ENCODE data around the gene HP1BP3.

HP1BP3 gene

GRCh38 chr1:20735581-20736111 lies 51.5 kb downstream of the HP1BP3 start:
- H3K4me3 Mint-ChIP-seq: no peak overlapping the region
- H3K9me3 Mint-ChIP-seq (ENCODE audit: low read depth): no peaks in the 10 kb centered on the region
- H3K36me3 Mint-ChIP-seq: no peaks in the 10 kb centered on the region
- H3K4me1 Mint-ChIP-seq (ENCODE audit: low read depth): peaks cover 7% of the 10 kb centered on the region
- H3K27me3 Mint-ChIP-seq: no peaks in the 10 kb centered on the region
- H3K27ac Mint-ChIP-seq: no peak overlapping the region

DNA sequence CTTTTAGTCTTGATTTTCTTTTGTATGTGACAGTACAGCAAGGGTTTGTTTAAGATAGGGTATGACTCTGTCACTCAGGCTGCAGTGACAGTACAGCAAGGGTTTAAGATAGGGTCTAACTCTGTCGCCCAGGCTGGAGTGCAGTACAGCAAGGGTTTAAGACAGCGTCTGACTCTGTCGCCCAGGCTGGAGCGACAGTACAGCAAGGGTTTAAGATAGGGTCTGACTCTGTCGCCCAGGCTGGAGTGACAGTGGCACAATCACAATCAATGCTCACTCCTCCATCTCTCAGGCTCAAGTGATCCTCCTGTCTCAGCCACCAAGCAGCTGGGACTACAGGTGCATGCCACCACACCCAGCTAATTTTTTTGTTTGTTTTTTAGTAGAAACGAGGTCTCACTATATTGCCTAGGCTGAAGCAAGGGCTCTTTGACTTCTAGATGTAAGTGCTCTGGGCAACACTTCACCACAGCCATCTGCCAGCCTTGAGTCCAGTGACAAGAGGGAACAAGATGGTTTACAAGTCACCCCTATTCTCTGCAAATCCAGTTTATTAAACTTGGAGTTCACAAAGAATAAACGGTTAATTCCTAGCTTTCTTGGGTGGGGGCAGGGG lies 53.6 kb downstream of the HP1BP3 start:
- Mint-ChIP-seq H3K4me1 (ENCODE audit: low read depth) (peaks cover 12% of the 10 kb centered on the region), H3K4me3 (peak overlapping the region; percentile 89), H3K36me3 (no peaks in the 10 kb centered on the region), H3K27ac (peak overlapping the region; percentile 66), H3K9me3 (ENCODE audit: low read depth) (no peaks in the 10 kb centered on the region), H3K27me3 (peaks cover 2% of the 10 kb centered on the region)

DNA sequence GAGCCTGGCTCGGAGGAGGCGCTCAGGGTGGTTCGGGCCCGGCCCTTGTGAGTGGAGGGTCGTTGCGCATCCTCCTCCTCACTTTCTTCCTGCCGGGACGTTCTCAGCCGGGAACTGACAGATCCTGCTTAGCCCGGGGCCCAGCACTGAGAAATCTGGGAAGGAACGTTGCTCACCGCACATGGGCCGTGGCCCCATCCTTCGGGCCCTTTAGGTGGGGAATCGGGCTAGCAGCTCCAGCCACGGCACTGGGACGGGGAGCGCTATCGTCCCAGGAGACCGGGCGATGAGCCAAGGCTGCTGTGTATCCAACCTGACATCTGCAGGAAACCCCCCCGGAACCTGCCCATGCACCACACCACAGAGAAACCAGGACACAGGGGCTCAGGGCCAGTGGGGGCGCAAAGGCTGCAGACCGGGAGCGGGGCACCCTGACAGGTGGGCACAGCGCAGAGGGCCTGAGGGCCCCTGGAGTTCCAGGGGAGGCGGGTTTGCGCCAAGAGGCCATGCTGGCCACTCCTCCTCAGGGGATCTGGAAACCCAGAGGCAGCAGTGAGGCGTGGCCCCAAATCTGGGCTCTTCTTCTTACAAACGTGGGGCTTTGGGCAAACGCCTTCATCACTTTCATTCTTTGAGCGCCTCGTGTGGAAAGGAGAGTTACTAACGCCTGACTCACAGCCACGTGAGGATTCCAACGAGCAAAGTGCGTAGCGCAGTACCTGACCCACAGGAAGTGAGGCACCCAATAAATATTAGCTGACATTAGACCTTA lies 54.3 kb downstream of the HP1BP3 start, which contains the start of gene SH2D5:
TSS of gene SH2D5 (minus strand) at position 116 of the 772 bp plus-strand sequence. CDS start 4,659 bp downstream, outside the sequence.
- Mint-ChIP-seq H3K4me1 (ENCODE audit: low read depth) (peaks cover 12% of the 10 kb centered on the region), H3K4me3 (peak within 1 kb of the TSS; percentile 89), H3K27ac (peak within 1 kb of the TSS; percentile 66), H3K9me3 (ENCODE audit: low read depth) (no peaks in the 10 kb centered on the region), H3K27me3 (peaks cover 2% of the 10 kb centered on the region), H3K36me3 (no peaks in the 10 kb centered on the region)

DNA sequence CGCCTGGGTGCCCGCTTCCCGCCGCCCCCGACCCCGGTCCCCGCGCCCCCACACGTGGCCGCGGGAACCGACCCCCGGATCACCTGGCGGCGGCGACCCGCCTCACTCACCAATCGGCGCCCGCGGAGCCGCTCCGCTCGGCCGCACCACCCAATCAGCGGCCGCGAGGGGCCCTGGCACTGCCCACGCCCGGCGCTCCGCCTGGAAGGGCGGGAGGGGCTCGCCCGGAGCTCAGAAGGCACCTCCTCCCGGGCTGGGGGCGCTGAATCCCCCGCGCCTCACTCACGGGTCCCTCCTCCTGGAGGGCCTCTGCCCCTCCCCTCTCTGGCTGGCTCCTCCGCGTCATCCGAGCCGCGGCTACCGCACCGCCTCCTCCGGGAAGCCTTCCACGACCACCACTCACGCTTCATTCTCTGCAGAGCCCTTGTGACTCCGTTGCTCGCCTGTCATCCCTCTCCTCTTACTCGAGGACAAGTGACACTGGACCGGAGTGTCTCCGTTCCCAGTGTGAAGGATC lies 55.0 kb downstream of the HP1BP3 start:
- Mint-ChIP-seq H3K27me3 (peaks cover 2% of the 10 kb centered on the region), H3K27ac (peak overlapping the region; percentile 61)

GRCh38 chr1:20731057-20731991 lies 55.8 kb downstream of the HP1BP3 start:
- no peaks in the 10 kb centered on the region for H3K9me3 Mint-ChIP-seq (ENCODE audit: low read depth)
- peaks cover 12% of the 10 kb centered on the region for H3K4me1 Mint-ChIP-seq (ENCODE audit: low read depth)
- H3K4me3 Mint-ChIP-seq: peak overlapping the region; percentile 78
- H3K27me3 Mint-ChIP-seq: peaks cover 2% of the 10 kb centered on the region
- no peaks in the 10 kb centered on the region for H3K36me3 Mint-ChIP-seq
- H3K27ac Mint-ChIP-seq: no peak overlapping the region

More for the DNA sequence above, 55.0 kb downstream of the HP1BP3 start:
- Mint-ChIP-seq H3K9me3 (ENCODE audit: low read depth) (no peaks in the 10 kb centered on the region), H3K36me3 (no peaks in the 10 kb centered on the region), H3K4me3 (peak overlapping the region; percentile 89), H3K4me1 (ENCODE audit: low read depth) (peaks cover 12% of the 10 kb centered on the region)

DNA sequence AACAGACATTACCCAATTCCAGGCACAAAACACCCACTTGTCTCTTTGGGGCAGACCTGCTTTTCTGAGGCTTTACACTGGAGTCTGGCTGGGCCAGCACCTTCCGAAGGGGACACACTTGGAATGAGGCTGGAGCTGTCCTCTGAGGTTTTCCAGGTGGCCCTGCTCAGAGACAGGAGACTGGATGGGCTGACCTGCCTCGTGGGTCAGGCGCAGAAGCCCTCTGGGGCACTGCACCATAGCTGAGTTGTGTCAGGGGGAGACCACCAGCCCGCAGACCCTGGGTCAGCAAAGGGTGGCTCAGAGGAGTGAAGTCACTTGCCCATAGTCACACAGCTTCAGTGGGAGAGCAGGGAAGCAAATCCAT lies 56.4 kb downstream of the HP1BP3 start:
- no peaks in the 10 kb centered on the region for H3K36me3 Mint-ChIP-seq
- peak overlapping the region; percentile 78 for H3K4me3 Mint-ChIP-seq
- H3K27me3 Mint-ChIP-seq: peaks cover 2% of the 10 kb centered on the region
- H3K27ac Mint-ChIP-seq: no peak overlapping the region
- H3K4me1 Mint-ChIP-seq (ENCODE audit: low read depth): peaks cover 12% of the 10 kb centered on the region
- H3K9me3 Mint-ChIP-seq (ENCODE audit: low read depth): no peaks in the 10 kb centered on the region

DNA sequence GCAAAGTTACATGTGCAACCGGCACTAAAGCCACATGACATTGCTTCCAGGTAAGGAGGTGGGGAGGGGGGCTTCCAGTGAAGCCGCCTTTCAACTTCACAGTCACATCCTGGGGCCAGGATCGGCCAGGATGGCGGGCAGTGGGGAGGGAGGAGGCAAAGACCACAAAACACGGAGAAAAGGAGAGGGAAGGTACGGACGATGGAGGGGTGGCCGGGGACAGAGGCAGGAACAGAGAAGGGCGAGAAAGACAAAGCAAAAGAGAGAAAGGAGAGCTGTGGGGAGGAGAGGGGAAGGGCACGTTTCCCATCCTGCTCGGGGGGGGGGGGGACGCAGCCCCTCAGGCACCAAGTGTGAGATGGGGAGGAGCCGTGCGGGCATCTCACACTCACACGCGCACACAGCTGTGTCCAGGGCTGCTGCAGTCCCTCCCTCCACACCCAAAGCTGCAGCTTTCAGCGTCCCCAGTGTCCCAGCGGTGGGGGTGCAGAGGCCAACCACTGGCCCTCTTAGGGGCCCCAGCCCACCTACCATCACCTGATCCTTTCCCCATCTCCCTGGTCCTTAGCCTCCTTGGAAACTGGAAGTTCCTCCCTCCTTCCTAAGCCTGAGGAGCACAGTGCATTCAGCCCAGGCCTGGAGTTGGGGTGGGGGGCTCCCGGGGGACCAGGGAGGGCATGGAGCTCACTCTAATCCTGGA lies 57.0 kb downstream of the HP1BP3 start:
- peaks cover 12% of the 10 kb centered on the region for H3K4me1 Mint-ChIP-seq (ENCODE audit: low read depth)
- peaks cover 2% of the 10 kb centered on the region for H3K27me3 Mint-ChIP-seq
- no peak overlapping the region for H3K27ac Mint-ChIP-seq
- peak overlapping the region; percentile 65 for H3K4me3 Mint-ChIP-seq
- no peaks in the 10 kb centered on the region for H3K36me3 Mint-ChIP-seq
- H3K9me3 Mint-ChIP-seq (ENCODE audit: low read depth): no peaks in the 10 kb centered on the region

DNA sequence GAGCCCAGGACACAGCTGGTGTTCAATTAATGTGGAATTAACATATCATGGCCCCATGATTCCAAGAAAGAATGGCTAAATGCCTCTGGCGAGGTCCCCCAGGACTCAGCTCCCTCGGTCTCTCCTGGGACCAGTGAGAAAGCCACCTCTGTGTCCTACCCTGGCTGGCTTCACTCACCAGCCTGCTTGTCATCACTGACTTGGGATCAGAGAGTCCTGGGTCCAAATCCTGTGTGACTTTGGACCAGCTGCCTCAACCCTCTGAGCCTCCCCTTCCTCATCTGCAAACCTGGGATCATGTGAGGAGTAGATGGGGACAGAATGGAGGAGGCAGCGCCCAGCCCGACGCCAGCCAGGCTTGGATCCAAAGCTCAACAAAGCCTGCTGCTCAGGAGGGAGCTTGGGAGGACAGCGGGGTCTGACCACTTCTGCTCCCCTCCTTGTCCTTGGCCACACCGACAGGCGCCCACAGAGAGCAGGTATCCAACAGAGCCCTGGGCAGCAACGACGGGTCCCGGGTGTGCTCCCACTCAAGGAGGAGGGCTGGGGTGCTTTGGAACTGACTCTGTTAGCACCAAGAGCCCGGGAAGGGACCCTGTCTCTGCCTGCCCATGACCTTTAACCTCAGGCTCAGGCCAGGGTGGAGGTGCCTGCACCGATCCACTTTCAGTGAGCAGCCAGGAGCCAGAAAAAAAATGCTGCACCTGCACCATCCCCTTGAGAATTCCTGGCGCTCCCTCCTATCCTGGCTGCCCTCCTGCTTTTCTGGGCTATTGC lies 57.8 kb downstream of the HP1BP3 start:
- Mint-ChIP-seq H3K27me3 (peaks cover 2% of the 10 kb centered on the region), H3K27ac (no peak overlapping the region), H3K9me3 (ENCODE audit: low read depth) (no peaks in the 10 kb centered on the region)

DNA sequence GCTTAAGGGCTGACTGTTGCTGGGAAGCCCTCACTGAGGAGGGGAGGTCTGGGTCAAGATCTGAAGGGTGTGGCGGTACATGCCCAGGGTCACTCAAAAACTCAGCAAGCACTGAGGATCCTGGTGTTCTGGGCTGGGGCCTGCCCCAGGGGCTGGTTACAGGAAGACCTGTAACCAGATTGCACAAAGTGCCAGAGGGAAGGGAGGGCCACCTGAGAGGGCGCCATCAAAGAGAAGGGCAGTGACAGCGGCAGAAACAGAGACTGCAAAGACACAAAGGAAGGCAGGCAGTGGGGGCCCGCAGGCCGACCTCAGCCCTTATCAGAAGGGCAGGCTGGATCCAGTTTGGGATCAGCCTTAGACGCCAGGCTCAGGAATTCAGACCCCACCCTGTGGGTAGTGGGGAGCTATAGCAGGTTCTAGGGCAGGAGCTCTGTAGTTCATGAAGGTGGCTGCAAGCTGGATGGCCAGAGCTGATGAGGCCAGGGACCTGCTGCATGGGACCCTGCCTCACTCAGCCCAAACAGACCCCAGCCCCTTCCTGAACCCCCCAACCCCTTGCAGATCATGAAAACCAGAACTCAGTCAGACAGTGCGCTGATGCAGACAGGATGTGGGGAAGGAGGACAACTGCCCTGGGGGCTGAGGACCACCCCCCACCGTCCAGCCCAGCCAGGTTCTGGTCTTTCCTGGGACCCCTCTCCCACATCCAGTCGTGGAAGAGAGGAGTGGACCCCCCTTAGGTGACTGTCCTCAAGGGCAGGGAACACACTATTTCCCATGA lies 58.5 kb downstream of the HP1BP3 start:
- Mint-ChIP-seq H3K27me3 (peaks cover 2% of the 10 kb centered on the region), H3K27ac (no peak overlapping the region), H3K4me3 (no peak overlapping the region), H3K4me1 (ENCODE audit: low read depth) (peaks cover 12% of the 10 kb centered on the region), H3K36me3 (no peaks in the 10 kb centered on the region), H3K9me3 (ENCODE audit: low read depth) (no peaks in the 10 kb centered on the region)

More for the DNA sequence above, 57.8 kb downstream of the HP1BP3 start:
- H3K36me3 Mint-ChIP-seq: no peaks in the 10 kb centered on the region
- H3K4me1 Mint-ChIP-seq (ENCODE audit: low read depth): peaks cover 12% of the 10 kb centered on the region
- H3K4me3 Mint-ChIP-seq: no peak overlapping the region

GRCh38 chr1:20727746-20728316 lies 59.3 kb downstream of the HP1BP3 start:
- H3K9me3 Mint-ChIP-seq (ENCODE audit: low read depth): no peaks in the 10 kb centered on the region
- H3K27me3 Mint-ChIP-seq: peaks cover 2% of the 10 kb centered on the region
- no peak overlapping the region for H3K27ac Mint-ChIP-seq
- H3K4me1 Mint-ChIP-seq (ENCODE audit: low read depth): peaks cover 6% of the 10 kb centered on the region
- no peaks in the 10 kb centered on the region for H3K36me3 Mint-ChIP-seq
- H3K4me3 Mint-ChIP-seq: no peak overlapping the region

DNA sequence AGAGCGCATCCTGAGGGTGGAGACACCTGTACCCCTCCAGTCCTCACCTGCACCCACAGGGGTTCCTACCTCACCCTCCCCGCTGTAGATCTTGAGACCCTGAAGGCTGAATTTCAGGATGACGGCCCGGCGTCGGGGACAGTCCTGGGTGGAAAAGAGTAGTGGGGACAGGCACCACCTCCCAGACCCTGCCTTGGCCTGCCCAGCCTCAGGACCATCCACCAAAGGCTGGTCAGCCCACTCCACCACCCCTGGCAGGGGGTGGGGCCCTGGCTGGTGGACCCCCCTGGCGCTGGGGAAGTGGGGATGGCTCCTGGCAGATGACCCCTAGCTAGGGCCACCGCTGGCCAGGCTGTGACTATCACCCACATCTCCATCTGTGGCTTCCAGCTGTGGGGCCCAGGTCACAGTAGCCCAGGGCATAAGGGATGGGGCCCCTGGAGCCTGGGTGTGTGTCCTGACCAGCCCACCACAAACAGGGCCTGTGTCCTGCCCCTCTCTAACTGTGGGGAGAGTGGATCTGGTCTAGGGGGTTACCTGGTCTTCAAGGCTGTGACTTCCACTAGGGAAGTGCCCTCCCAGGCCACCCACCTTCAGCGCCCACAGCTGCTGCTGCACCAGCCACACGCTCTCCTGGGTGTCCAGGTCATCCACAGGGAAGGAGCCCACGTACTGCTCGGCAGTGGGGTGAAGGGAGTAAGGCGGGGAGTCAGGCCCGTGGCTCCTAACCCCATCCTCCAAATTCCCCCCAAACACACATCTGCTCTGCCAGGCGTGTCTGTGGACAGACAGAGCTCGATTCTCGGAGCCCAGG lies 60.0 kb downstream of the HP1BP3 start:
- H3K4me3 Mint-ChIP-seq: no peak overlapping the region
- no peaks in the 10 kb centered on the region for H3K9me3 Mint-ChIP-seq (ENCODE audit: low read depth)
- peaks cover 6% of the 10 kb centered on the region for H3K4me1 Mint-ChIP-seq (ENCODE audit: low read depth)
- H3K27ac Mint-ChIP-seq: no peak overlapping the region
- H3K36me3 Mint-ChIP-seq: no peaks in the 10 kb centered on the region
- H3K27me3 Mint-ChIP-seq: peaks cover 2% of the 10 kb centered on the region

All from activated naive CD8-positive, alpha-beta T cell (primary cell).